ENCODE measurements around the gene PRF1. TPM values are rescaled to one million over a fixed set of nuclear protein-coding genes. Genes with fewer than 3 reads are reported as not detected.
A peak's percentile ranks its signal among the peaks of the same experiment; 100 is the strongest.

Gene PRF1
- total and polyA plus RNA-seq, 2 experiments from 2014 or later: 0.13 TPM; not detected in 1

- H3K27me3 Mint-ChIP-seq (ENCODE audit: insufficient read depth, low read depth, poor library complexity): peaks cover 10% of the 10 kb centered on the region
- no peaks in the 10 kb centered on the region for H3K79me2 ChIP-seq (replicated peaks; ENCODE audit: insufficient read depth)
- H3K4me3 Mint-ChIP-seq: no peak overlapping the region
- H3K36me3 Mint-ChIP-seq (ENCODE audit: low read depth): peaks cover 13% of the 10 kb centered on the region
- H3K27me3 ChIP-seq (ENCODE audit: insufficient read depth): no peaks in the 10 kb centered on the region
- no peak overlapping the region for H3K4me2 ChIP-seq
- no peaks in the 10 kb centered on the region for H3K9me3 Mint-ChIP-seq
- peak overlapping the region; percentile 55; the same call in 1 of the 2 replicates for H3K27ac ChIP-seq (ENCODE audit: low read depth)
- peaks cover 25% of the 10 kb centered on the region for H3K4me1 Mint-ChIP-seq
- ATAC-seq: peak; percentile 94
- no peak overlapping the region for H2AFZ ChIP-seq
- peaks cover 8% of the 10 kb centered on the region; the same call in 1 of the 2 replicates for H3K4me1 ChIP-seq (ENCODE audit: insufficient read depth)
- no peaks in the 10 kb centered on the region for H3K9me2 ChIP-seq (ENCODE audit: insufficient read depth)
- no peak overlapping the region for H3K4me3 ChIP-seq
- H3F3A ChIP-seq (replicated peaks; ENCODE audit: low read depth): no peaks in the 10 kb centered on the region
- TF ChIP-seq CREB1 (CRISPR knock-in tag; IDR thresholded peaks at IDR 0.05; ENCODE audit: low read depth) (no peak), JUNB (IDR thresholded peaks at IDR 0.05; ENCODE audit: unreplicated experiment) (no peak), ETS1 (IDR thresholded peaks at IDR 0.05) (no peak), STAT1 (IDR thresholded peaks at IDR 0.05; ENCODE audit: unreplicated experiment) (no peak), ZNF114 (CRISPR knock-in tag; IDR thresholded peaks at IDR 0.05) (no peak), CTCF (conservative IDR thresholded peaks at IDR 0.05; ENCODE audit: low read depth in 2 of 2) (peak; percentile 45 to 53)
- TF ChIP-seq, protein P1, sequence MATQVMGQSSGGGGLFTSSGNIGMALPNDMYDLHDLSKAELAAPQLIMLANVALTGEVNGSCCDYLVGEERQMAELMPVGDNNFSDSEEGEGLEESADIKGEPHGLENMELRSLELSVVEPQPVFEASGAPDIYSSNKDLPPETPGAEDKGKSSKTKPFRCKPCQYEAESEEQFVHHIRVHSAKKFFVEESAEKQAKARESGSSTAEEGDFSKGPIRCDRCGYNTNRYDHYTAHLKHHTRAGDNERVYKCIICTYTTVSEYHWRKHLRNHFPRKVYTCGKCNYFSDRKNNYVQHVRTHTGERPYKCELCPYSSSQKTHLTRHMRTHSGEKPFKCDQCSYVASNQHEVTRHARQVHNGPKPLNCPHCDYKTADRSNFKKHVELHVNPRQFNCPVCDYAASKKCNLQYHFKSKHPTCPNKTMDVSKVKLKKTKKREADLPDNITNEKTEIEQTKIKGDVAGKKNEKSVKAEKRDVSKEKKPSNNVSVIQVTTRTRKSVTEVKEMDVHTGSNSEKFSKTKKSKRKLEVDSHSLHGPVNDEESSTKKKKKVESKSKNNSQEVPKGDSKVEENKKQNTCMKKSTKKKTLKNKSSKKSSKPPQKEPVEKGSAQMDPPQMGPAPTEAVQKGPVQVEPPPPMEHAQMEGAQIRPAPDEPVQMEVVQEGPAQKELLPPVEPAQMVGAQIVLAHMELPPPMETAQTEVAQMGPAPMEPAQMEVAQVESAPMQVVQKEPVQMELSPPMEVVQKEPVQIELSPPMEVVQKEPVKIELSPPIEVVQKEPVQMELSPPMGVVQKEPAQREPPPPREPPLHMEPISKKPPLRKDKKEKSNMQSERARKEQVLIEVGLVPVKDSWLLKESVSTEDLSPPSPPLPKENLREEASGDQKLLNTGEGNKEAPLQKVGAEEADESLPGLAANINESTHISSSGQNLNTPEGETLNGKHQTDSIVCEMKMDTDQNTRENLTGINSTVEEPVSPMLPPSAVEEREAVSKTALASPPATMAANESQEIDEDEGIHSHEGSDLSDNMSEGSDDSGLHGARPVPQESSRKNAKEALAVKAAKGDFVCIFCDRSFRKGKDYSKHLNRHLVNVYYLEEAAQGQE (IDR thresholded peaks at IDR 0.05; ENCODE audit: unreplicated experiment): no peak
- peak; percentile 75 for DNase-seq (ENCODE audit: low spot score)
- H3K36me3 ChIP-seq (ENCODE audit: insufficient read depth): no peaks in the 10 kb centered on the region
- H4K20me1 ChIP-seq (replicated peaks; ENCODE audit: insufficient read depth): no peaks in the 10 kb centered on the region
- H3K27ac Mint-ChIP-seq: peak overlapping the region; percentile 11; the same call in 1 of the 2 replicates
Observed at GRCh38 chr10:70558871-70559810, 43.4 kb downstream of the PRF1 start.
